Right ventricle myocardium inferior (tissue), 1 donor: ENCODE measurements around the gene RAB3A. TPM values are rescaled to one million over a fixed set of nuclear protein-coding genes. Genes with fewer than 3 reads are reported as not detected.

Experiments used
- ATAC-seq: fragments of 200-7000 bp; cut with Tn5 transposase; one replicate; pipeline ENCODE4 v1.9.1; 2020; ENCODE audit warnings: mild to moderate bottlenecking, moderate library complexity
- DNase-seq: peaks from one replicate; pipeline ENCODE4 v3.0.0; 2021; ENCODE audit errors: missing footprints
- intact Hi-C: fragments of 100-400 bp; cut with DNase I; formaldehyde crosslinking; loops from one replicate; pipeline ENCODE4 v1.11.0; 2022
- total RNA-seq: library from RNA; stranded (reverse); fragmentation: NEBNext Ultra II Directional; extraction: Animal tissue kit (Norgen Biotek cat#: 25700); gene quantifications from one replicate; pipeline ENCODE4 v1.2.1, GENCODE V29; 2021
- donor health status: DM: no; HTN: yes; CAD: no; lungs with severe emphysema.

RAB3A gene
- total RNA-seq, 1 donor from 2014 or later: 25.4 TPM

DNA sequence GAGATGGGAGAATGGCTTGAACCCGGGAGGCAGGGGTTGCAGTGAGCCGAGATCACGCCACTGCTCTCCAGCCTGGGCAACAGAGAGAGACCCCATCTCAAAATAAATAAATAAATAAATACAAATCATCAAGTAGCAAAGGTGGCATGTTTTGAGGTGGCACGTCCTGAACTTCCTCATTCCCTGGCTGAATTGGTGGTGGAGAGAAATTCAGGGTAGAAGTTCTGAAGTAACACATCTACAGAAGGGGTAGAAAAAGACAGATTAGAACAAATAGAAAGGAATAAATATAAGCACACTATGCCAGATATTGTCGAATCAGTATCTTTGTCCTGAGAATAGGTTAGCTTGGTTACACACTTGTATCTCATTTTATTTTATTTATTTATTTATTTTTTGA is 23.9 kb downstream of the RAB3A start:
- no peak for ATAC-seq
- no peak for DNase-seq
- intact Hi-C loops: no loop called here

DNA sequence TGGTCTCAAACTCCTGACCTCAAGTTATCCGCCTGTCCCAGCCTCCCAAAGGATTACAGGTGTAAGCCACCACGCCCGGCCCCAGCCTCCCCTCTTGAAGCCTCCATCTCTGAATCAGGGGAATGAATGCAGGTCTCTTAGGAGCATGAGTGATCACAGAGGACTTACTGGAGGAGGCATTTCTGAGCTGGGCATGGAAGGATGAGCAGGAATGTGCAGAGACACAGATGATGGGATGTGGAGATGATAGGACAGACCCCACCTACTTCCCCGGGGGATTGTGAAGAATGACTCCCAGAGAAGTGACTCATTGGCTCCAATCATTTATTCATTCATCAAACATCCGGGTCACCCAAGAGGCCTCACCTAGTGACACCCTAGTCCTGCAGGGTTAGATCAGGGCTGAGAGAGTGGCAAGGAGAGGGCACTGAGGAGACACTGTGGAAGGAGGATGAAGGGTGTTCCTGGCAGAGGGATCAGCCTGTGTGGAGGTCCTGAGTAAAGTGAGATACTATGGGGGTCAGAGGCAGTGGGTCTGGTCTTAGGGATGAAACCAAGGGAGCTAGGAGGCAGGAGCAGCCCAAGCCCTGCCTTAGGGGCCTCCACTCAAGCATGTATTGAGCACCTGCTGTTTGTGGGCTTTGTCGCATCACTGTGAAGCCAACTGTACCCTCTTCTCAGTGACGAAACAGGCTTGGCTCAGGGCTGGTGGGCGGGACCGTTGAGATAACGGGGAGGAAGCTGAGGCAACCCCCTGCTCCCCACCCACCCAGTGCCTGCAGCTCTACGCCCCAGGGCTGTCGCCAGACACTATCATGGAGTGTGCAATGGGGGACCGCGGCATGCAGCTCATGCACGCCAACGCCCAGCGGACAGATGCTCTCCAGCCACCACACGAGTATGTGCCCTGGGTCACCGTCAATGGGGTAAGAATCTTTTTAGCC is 27.2 kb downstream of the RAB3A start:
- intact Hi-C loops: no loop called here
- no peak for ATAC-seq

DNA sequence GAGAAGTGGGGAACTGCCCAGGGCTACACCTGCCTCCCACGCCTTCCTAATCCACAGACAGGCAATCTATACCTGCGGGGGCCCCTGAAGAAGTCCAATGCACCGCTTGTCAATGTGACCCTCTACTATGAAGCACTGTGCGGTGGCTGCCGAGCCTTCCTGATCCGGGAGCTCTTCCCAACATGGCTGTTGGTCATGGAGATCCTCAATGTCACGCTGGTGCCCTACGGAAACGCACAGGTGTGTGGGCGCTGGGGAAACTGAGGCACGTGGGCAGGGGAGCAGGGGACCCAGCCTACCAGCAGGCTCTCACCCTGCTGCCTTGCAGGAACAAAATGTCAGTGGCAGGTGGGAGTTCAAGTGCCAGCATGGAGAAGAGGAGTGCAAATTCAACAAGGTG is 28.9 kb downstream of the RAB3A start:
- no peak for DNase-seq
- no peak for ATAC-seq
- intact Hi-C loops: no loop called here

More for the DNA sequence above, 27.2 kb downstream of the RAB3A start:
- no peak for DNase-seq

- peak; percentile 92 for DNase-seq
- ATAC-seq: peak; percentile 76
- intact Hi-C loops: no loop called here
These were observed 30.1 kb downstream of the RAB3A start, which contains the start of gene IFI30 for GRCh38 chr19:18173572-18174288. Gene IFI30, plus strand, starts transcription at chr19:18173813. Its CDS starts 29 bp downstream, at chr19:18173842.

DNA sequence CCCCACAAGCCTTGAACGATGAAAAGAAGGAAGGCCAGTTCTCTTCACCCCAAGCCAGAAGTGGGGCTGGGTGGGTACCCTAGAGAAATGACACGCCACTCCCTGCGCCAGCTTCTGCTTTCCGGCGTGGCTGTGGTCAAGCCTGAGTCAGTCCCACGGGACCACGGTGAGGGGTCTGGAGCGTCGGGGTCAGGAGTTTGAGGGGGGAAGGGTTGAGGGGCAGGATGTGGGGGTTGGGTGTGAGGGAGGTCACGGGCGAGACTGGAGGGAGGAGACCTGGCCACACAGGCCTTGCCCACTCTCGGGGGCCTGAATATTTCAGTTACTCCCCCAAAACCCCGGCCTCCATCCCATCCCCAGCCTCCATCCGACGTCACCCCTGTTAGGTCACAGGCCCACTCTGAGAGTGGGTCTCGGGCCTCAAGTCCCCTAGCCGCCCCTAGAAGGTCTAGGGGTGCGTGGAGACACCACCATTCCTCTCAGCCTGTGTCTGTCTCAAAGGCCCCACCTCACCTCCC is 30.7 kb downstream of the RAB3A start:
- intact Hi-C loops: no loop called here
- ATAC-seq (peak; percentile 36), DNase-seq (peak; percentile 89)

DNA sequence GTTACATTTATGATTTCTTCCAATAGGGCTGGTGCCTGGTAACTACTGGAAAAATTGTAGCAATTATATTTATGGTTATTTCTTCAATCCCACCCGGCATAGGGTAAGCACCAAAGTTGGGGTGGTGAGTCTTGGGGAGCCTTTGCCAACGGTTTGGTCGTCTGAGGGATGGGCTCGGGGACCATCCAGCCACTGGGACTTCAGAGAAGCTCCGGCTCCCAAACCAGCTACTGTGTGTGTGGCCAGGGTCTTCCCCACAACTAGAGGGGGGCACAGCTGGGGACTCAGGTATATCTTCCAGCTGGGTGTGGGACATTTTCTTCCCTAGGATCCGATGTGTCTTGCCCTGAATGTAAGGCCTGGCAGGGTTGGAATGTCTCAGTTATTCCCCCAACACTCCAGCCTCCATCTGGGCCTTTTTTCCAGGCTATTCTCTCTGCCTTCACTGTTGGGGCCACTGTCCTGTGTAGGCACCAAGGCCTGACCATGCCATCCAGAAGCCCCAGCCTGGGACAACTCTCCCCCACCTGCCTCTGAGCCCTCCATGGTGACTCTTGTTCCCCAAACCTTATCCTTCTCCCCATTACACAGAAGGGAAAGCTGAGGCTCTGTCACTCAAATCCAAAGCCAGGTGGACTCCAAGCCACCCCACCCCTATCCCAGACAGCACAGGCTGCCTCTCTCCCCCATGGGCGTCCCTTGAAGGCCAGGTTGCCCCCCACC is 31.4 kb downstream of the RAB3A start:
- no peak for DNase-seq
- no peak for ATAC-seq
- intact Hi-C loops: no loop called here

GRCh38 chr19:18171605-18172327 is 32.1 kb downstream of the RAB3A start:
- DNase-seq (peak; percentile 66), ATAC-seq (no peak)
- intact Hi-C loops: no loop called here

- intact Hi-C loops: no loop called here
- ATAC-seq: no peak
- DNase-seq: no peak
These were observed 33.1 kb downstream of the RAB3A start for GRCh38 chr19:18170714-18171255.

- ATAC-seq: no peak
- intact Hi-C loops: loop anchor here (2.0 kb wide), 1 partner anchor 56 kb away; no protein-coding TSS in a partner anchor
- DNase-seq: no peak
These were observed 35.0 kb downstream of the RAB3A start for GRCh38 chr19:18168673-18169381.

DNA sequence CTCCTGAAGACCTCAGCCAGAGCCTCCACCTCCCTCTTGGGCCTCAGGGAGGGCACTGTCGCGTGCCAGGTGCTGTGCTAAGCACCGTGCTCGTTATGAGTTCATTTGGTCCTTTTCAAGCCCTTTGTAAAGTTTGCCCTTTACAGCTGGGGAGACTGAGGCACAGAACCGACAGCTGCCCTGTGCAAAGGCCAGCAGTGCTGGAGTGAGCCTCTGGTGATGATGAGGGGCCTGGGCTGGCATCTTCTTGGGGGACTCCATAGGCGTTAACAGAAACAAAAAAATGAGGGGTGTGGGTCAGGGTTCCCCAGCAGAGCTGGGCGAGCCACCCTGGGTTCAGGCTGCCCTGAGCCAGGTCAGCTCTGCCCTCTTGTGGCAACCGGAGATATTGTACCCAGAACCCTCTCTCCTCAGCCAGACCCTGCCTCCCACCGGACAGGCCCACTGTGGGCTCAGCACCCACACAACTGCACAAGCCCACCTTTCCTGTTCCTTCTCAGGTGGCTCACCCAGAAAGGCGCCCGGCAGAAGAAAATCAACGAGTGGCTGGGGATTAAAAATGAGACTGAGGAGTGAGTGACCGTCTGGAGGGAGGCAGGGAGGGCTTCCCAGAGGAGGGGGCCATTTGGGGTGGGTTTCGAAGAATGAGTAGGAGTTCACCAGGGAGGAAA is 35.7 kb downstream of the RAB3A start:
- intact Hi-C loops: loop anchor here (2.0 kb wide), 1 partner anchor 55 kb away; no protein-coding TSS in a partner anchor
- ATAC-seq: peak; percentile 32
- no peak for DNase-seq

DNA sequence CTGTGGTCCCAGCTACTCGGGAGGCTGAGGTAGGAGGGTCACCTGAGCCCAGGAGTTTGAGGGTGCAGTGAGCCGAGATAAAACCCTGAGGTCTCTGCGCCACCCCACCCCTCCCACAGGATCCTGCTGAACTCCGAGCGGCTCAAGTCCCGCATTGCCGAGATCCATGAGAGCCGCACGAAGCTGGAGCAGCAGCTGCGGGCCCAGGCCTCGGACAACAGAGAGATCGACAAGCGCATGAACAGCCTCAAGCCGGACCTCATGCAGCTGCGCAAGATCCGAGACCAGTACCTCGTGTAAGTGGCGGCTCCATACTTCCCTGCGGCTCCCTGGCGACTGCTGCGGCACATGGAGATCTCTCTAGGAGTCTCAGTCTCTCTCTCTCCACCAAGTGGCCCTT is 36.8 kb downstream of the RAB3A start:
- ATAC-seq (no peak), DNase-seq (no peak)
- intact Hi-C loops: no loop called here

GRCh38 chr19:18165794-18166544 is 37.9 kb downstream of the RAB3A start:
- ATAC-seq (no peak), DNase-seq (no peak)
- intact Hi-C loops: no loop called here

DNA sequence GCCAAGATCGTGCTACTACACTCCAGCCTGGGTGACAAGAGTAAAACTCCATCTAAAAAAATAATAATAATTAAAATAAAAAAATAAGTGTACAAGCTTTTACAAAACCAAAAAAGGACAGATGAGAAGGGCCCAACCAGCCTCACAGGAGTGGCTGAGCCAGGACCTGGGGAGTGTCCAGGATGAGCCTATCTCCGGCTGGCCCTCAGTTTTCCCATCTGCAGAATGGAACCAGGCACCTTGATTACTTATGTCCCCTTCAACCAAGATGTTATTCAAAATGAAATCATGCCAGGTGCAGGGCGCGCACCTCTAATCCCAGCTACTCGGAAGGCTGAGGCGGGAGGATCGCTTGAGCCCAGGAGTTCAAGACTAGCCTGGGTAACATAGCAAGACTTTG is 39.8 kb downstream of the RAB3A start:
- intact Hi-C loops: no loop called here
- no peak for DNase-seq
- no peak for ATAC-seq

DNA sequence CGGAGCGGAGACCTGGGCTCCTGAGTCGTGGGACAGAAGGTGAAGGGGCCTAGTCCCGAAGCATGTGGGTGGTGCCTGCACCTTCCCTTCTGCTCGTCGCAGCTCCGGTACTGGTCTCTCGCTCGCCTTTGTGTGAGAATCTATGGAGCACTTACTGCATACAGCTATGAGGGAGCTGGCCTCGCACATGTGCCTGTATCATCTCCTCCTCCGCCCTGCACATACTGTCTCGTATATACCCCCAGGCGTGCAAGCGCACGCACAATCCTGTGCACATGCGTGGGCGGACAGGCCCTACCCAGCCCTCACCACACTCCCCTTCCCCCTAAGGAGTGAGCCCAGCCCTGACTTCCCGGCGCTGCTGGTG is 42.2 kb downstream of the RAB3A start:
- peak; percentile 7 for ATAC-seq
- no peak for DNase-seq
- intact Hi-C loops: no loop called here

DNA sequence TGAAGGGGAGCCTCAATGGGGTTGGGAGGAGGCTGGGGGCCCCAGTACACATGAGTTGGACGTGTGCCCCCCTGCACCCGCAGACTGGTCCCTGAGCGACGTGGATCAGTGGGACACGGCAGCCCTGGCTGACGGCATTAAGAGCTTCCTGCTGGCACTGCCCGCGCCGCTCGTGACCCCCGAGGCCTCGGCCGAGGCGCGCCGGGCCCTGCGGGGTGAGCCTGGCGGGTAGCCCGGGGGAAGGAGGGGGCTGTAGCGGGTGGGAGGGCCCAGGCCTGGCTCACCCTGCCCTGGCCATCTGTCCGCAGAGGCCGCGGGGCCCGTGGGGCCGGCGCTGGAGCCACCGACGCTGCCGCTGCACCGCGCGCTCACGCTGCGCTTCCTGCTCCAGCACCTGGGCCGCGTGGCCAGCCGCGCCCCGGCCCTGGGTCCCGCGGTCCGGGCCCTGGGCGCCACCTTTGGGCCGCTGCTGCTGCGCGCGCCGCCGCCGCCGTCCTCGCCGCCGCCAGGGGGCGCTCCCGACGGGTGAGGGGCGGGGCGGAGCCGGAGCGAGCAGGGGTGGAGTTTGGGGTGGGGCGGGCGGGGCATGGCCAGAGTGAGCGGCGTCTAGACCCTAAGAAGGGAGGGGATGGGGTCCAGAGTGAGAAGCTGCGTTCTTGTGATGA is 42.7 kb downstream of the RAB3A start:
- peak; percentile 92 for DNase-seq
- intact Hi-C loops: no loop called here
- peak; percentile 81 for ATAC-seq

- no peak for DNase-seq
- ATAC-seq: peak; percentile 27
- intact Hi-C loops: no loop called here
These were observed 43.3 kb downstream of the RAB3A start for GRCh38 chr19:18160493-18160970.
